HG03442 (cell line): ENCODE results near the gene RPL39L.
A peak's percentile ranks its signal among the peaks of the same experiment; 100 is the strongest.
"Not testable (repeated sequence)": the region's sequence is repeated elsewhere in the genome, so short reads cannot be mapped to it uniquely, and the experiment has no call there.

Experiments
- ATAC-seq: cut with Tn5 transposase; IDR thresholded peaks from one replicate; pipeline ENCODE4 v1.9.1; 2021; ENCODE audit warnings: mild to moderate bottlenecking, moderate library complexity; ENCODE audit not compliant: unreplicated experiment

Gene RPL39L

DNA sequence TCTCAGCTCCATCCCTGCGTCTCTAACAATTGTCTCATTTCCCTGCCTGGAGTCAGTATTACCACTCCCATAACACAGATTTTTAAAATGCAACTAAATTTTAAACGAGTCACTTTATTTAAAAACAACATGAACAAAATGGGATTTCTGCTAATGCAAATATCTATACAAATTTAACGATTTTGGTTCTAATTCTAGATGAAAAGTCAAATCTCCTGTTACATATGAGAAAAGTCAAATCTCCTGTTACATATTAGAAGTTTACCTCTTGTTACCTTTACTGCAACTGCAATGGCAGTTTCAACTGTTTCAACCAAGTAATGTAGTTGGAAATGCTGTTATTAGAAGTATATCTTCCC, 578 bp upstream of the RPL39L start:
- ATAC-seq, result no peak

DNA sequence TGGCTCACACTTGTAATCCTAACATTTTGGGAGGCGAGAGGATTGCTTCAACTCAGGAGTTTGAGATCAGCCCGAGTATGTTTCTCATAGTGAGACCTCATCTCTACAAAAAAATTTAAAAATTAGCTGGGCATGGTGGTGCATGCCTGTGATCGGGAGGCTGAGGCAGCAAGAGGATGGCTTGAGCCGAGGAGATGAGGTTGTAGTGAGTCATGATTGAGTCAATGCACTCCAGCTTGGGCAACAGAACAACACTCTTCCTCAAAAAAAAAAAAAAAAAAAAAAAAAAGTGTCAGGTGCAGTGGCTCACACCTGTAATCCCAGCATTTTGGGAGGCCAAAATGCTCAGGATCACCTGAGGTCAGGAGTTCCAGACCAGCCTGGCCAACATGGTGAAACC, 2.4 kb downstream of the RPL39L start:
- no peak for ATAC-seq

DNA sequence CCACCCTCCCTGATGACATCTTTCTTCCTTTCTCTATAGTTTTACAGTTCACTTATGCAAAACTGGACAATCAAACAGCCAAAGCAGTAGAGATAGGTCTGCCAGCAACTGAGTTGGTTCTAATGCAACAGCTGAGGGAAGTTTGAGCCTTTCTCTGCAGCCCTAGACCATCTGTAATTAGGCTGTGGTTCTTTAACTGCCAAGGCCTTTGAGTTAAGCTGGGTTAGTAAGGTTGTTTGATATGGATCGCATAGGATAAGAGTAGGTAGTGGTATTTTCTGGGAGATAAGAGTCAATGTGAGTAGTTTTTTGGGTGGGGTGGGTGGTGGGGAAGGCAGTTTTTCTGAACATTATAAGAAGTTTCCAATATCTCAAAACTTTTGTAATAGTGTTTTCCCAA, 3.0 kb downstream of the RPL39L start:
- ATAC-seq, result no peak

DNA sequence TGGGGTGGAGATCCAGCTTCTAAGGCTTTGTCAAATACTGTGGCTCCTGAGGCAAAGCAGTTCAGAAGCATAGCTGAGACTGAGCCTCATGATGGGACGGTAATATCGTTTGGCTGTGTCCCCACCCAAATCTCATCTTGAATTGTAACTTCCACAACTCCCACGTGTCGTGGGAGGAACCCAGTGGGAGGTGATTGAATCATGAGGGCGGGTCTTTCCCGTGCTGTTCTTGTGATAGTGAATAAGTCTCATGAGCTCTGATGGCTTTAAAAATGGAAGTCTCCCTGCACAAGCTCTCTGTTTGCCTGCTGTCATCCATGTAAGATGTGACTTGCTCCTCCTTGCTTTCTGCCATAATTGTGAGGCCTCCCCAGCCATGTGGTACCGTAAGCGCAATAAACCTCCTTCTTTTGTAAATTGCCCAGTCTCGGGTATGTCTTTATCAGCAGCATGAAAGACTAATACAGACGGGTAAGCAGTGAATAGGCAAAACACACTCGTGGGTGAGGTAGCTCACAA, 4.1 kb downstream of the RPL39L start:
- not testable (repeated sequence) for ATAC-seq

DNA sequence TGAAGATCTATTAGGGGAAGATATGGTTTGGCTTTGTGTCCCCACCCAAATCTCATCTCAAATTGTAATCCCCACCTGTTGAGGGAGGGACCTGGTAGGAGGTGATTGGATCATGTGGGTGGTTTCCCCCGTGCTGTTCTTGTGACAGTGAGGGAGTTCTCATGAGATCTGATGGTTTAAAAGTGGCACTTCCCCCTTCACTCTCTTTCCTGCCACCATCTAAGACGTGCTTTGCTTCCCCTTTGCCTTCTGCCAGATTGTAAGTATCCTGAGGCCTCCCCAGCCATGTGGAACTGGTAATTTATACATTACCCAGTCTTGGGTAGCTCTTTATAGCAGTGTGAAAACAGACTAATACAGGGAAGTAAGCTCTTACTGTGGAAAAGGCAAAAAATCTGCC, 6.1 kb downstream of the RPL39L start:
- not testable (repeated sequence) for ATAC-seq

DNA sequence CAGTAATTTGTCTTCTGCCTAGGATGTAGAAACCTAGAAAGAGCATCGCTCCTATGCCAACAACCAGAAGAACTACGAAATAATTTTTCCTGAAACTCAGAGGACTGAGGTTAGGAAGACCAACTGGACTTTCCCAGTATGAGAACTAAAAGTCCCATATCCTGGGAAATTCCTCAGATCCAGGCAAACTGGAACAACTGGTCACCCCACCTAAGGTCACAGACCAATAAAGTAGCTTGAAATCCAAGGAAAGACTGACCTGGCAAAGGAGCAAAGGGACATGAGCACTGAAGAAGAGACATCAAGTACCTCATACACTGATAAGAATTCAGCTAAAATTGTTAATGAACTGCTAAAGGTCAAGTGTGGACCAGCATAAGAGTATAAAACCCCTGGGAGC, 6.6 kb downstream of the RPL39L start:
- no peak for ATAC-seq

DNA sequence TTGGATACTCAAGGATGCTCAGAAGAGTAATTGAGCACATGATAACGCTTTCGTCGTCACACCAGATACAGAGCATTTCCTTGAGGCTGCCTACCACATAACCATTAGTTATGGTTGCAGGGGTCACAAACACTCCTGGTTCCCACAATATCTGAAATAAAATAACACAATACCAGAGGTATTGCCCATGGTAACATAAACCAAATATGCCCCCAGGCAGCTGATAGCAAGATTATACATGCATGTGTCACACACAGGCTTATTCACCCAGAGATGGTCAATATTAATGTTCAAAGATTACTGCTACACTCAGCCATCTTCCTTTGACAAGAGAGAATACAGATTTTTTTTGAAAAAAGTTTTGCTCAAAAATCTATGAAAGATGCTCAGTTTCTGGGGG, 7.3 kb downstream of the RPL39L start:
- no peak for ATAC-seq

DNA sequence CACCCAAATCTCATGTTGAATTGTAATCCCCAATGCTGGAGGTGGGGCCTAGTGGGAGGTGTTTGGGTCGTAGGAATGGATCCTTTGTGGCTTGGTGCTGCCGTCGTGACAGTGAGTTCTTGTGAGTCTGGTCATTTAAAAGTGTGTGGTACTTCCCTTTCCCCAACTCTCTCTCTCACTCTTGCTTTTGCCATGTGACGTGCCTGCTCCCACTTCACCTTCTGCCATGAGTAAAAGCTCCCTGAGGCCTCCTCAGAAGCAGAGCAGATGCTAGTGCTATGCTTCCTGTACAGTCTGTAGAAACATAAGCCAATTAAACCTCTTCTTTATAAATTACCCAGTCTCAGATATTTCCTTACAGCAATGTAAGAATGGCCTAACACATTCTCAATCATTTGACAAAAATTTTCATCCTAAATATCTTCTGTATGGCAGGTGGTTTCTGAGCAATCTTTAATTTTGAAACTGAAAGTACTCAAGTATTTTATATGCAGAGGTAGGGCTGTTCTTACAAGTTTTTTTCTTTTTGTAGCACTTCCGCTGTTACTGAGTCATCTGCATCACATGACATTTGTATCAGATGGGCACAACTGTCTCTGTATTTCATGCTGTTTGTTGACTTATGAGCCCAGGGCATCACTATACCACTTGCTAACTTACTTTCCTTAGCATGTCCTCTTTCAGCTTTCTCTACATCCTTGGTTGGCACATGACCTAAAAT, 8.8 kb downstream of the RPL39L start:
- peak; percentile 86 for ATAC-seq

DNA sequence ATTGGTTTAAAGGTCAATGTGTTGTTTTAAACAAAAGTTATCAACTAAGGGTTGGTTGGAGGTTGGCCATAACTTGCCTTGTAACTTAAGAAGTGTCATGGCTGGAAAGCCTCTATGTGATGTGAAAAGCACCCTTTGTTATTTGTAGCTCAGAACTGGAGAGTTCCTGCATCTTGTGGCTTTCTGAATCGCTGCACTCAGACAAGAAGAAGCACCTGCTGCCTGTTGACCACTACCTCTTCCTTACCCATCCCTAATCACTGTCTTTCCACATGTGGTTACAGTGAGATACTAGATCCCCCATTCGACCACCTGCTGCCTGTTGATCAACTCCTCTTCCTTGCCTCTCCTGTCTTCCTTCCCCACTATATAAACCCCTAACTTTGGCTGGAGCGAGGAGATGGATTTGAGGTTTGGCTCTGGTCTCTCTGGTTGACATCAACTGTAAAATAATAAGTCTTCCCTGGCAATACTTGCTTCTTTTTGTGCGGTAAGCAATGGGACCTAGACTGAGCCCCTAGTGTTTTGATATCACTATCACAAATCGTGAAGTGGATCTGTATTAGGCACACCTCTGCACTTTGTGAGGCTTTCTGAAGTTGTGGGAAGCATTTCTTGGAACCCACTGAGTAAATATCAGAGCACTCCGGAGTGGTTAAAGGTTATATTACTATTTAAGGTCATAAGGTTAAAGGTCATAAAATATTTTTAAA, 13.8 kb downstream of the RPL39L start:
- ATAC-seq, result no peak

DNA sequence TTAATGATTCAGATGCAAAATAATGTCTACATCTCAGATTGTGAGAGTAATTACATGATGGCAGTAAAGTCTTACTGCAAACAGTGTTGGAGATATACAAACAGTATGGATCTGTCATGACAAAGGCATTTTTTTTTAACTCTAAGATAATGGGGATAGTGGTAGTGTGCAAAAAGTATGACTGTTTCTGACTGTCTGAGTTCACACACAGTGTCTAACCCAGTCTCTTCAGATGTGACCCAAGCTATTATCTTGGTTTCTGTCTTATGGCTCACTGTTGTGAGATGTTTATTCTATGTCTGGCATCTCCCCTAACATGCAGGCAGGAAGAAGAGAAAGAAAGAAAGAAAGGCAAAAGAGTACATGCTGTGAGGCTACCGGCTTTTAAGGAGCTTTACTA, 17.0 kb downstream of the RPL39L start:
- ATAC-seq, result no peak

DNA sequence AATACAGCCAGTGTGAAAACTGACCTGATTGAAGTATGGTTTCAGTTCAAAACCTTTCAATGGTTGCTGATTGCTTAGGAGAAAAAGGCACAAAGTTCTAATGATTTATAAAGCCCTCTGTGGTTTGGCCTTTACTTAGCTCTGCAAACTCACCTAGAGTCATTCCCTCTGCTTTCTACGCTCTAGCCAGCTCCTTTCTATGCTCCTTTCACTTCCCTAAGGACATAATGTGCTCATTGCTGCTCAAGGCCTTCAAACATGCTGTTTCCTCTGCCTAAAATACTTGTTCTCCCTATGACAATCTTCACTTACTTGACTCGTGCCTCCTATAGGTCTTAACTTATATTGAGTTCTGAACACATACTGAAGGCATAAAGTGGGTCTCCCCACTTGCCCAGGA, 19.0 kb downstream of the RPL39L start:
- no peak for ATAC-seq

DNA sequence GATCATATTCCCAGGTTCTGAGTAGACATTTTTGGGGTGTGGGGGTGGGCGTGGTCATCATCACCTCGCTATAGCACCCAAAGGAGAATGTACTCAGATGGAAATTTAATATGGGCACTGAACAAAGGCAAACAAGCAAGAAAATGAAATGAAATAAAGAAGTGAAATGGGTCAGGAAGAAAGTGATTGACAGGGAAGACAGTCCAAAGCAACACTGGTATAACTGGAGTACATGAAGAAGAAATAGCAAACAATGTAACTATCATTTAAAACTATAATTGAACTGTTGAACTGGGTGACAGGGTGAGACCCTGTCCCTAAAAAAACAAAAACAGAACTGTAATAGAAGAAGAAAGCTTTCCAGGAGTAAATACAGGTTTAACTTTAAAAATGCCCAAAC, 24.8 kb downstream of the RPL39L start:
- no peak for ATAC-seq

DNA sequence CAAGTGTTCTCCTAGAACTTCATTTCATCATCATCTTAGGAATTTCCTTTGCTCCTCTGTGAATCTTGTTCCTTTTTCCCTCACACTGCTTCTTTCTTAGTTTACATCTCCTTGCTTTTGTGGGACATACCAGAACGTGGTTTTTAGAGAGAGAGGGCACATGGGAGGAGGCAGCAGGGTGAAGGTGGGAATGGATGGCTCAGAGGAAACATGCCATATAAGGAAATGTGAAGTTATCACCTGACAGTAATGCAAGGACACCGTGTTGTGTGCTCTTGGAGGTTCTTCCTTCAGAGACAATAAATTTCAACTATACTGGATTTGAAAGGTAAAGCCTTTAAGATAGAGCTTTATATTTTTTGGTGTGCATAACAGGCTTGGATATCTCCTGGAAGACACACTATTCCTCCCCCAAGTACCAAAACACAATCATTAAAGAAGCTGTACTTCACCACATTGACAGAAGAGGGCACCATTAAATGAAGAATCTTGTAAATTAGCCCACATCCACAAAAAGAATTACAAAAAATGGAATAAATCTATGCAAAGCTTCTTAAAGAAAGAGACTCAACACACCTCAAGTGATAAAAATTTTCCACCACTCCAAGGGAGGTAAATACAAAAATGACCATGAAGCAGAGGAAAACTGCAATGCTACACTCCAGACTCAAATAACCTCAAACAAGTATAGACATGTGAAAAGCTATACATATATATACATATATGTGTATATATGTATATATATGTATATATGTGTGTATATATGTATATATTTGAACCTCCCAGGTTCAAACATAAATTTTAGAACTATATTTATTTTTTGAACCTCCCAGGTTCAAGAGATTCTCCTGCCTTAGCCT, 26.1 kb downstream of the RPL39L start:
- ATAC-seq, result no peak

DNA sequence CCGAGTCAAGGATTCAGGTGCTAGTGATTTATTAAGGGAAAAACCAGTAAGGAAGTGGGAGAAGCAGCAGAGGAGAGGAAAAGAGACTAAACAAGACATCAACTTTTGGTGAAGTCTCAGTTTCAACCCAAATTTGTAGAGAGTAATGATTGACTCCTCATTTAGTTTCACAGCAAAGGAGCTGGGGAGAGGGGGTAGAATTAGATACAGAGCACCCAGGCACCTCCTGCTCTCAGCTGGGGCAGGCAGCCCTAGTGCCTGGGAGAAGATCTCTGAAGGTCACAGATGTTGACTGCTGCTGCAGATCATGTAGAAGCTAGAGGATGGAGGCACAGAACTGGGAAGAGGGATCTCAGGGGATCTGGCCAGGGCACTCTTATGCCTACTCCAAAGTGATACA, 29.1 kb downstream of the RPL39L start:
- ATAC-seq, result no peak

DNA sequence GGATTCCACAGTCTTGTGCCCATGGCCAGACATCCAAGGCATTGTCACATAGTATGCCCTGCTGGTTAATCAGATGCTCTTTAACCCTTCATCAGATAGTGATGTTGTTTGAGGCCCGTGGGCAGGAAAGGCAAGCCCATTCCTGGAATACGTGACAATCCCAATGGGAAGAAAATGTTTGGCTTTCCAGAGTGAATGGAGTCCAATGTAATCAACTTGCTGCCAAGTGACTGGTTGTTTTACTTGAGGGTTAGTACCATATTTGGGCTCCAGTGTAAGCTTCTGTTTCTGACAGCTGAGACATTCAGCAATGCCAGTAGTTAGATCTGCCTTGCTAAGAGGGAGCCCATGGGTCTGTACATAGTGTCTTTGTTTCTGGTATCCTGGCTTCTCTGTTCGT, 31.3 kb downstream of the RPL39L start:
- ATAC-seq, result no peak

DNA sequence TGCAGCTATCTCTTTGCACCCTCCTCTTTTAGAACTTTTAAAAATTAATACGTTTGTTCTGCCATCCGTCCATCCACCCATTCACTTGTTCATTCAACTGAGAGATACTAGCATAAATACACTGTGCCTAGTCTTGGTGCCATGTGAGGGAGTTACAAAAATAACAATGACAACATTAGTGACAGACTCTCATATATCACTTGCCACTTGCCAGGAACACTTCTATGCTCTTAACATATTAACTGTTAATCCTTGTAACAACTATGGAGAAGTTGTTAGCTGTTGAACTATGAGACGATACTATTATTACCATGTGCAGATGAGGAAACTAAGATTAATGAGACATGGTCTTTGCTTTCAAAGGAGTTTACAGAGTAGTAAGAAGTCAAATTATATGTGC, 33.6 kb downstream of the RPL39L start:
- no peak for ATAC-seq

DNA sequence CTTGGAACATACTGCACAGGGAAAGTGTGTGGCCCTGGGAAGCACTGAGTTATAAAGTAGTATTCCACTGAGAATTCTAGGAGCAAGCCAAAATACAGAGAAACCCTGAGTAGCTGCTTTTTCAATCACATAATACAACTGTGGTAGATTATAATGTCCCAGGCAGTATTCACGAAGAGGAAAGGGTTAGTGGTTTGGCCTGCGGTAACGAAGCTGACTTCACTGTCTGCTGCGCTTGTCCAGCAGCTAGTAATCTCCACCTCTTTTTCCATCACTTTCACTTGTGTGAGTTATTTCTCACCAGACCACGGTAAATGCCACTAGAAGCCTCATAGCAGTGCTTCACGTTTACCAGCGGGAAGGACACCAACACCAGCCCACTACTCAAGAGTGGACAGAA, 34.4 kb downstream of the RPL39L start:
- ATAC-seq, result no peak

DNA sequence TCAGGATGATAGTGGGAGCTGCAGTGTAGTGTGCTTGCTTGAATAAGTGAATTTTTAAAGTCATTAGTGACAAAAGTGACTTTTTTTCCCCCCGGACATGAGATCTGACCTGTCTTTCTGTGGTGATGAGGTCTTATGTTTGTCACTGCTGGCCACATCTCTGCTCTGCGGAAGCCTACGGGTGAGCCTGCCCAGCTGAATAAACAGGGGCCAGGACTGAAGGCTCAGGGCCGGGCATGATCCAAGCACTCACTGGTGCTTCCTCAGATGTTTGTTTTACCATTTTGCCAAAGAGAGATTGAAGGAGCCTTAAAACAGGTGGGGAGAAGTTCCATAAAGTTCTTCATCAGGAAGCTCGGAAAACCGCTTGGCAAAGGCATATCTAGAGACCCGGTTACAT, 35.0 kb downstream of the RPL39L start:
- ATAC-seq, result no peak

DNA sequence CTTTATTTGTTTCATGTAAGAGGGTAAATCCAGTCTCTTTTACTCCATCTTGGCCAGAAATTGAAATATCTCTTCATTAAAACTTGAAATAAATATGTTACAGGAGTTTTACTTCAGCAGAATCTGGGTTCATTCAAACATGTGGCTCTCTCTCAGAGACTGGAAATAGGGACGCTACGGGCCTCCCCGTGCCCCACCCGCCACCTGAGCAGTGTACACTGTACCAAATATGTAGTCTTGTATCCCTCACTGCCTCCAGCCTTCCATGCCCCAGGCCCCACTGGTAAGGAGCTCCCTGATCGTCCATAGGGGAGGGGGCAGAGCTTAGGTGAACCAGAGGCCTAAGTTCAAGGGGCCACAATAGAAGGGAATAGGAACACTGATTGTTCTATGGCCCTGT, 36.0 kb downstream of the RPL39L start:
- ATAC-seq, result no peak

DNA sequence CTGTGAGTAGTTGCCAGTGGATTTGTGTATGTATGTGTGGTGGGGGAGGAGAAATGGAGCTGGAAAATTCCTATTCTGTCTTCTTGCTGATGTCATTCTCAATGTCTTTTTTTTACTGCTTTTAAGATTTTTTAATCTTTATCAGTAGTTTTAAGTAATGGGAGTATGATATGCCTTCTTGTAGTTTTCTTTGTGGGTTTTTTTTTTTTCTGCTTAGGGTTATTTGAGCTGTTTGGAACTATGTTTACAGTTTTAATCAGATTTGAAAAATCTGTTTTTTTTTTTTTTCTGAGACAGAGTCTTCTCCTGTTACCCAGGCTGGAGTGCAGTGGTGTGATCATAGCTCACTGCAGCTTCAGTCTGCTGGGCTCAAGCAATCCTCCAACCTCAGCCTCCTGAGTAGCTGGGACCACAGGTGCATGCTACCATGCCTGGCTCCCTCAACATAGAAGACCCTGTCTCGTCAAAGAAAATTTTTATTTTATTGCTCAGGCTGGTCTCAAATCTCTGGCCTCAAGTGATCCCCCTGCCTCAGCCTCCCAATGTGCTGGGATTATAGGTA, 37.1 kb downstream of the RPL39L start:
- ATAC-seq, result no peak
